HG02943 (cell line): ENCODE measurements around the gene PARVA.

Source experiments
- ATAC-seq: cut with Tn5 transposase; IDR thresholded peaks from one replicate; pipeline ENCODE4 v1.9.1; 2021; ENCODE audit warnings: mild to moderate bottlenecking, low read depth, moderate library complexity; ENCODE audit not compliant: unreplicated experiment

Gene PARVA

DNA sequence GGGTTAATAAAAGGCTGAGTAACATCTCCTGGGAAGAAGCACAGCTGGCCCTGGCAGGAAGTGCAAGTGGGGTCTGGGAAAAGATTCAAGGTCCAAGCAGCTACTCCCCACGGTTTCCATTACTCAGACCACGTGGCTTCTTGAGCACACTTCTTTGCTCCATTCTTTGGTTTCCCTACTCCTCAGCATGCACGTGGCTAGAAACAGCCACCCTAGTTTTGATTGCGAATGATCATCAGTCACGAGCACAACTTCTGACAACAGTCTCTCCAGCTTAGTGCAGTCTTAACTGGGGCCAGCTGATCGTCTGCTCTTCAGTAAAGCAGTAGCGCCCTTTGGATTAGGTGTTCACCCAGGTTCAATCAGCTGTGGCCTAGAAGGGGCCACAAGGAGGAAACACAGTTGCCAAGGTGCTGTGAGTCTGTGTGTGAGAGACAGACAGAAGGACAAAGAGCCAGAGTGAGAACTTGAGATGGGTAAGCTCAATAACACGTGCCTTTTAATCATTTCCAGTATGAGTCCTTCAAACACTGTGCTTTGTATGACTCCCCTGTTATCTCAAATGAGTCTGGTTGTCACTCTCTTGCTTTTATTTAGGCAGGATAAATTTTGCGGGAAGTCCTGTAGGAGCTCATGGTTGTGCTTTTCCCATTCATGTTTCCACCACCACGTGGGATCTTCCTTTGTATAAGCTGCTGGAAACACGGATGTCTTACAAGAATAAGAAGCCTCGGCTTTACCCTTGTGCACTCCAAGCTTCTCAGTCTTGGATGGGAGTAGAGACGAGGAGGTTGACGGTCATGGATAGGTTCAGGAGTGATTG, 901 bp upstream of the PARVA start:
- no peak for ATAC-seq

DNA sequence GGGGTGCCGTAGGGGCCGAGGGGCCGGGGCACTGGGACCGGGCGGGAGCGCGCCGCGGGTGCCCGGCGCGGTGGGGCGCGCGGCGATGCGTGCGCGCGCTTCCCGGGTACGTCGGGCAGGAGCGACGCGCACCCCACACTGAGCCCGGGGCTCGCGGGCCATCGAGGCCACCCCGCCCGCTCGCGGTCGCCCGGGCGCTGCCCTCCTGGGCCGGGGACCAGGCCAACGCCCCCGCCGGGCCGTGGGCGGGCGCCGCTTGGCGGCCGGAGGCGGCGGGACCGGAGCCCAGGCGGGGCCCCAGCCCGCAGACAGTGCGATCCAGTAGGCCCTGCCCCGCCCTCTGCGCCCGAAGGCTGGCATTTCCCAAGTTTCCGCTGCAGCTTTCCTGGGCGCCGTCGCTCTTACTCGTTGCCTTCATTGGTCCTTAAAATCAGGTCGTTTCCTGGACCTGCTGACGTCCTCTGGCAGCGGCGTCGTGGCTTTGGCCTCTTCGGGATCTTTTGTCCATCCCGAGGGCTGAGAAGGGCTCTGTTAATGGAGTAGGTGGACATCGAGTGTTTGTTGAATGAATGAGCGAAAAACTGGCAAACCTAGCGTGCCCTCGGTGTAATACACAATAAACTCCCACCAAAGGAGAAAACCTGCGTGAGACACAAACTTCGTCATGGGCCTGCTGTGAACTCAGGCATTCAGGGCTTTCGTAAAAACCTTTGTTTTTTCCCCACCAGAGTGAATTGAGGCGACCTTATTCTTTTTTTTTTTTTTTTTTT, 638 bp downstream of the PARVA start:
- ATAC-seq: no peak

DNA sequence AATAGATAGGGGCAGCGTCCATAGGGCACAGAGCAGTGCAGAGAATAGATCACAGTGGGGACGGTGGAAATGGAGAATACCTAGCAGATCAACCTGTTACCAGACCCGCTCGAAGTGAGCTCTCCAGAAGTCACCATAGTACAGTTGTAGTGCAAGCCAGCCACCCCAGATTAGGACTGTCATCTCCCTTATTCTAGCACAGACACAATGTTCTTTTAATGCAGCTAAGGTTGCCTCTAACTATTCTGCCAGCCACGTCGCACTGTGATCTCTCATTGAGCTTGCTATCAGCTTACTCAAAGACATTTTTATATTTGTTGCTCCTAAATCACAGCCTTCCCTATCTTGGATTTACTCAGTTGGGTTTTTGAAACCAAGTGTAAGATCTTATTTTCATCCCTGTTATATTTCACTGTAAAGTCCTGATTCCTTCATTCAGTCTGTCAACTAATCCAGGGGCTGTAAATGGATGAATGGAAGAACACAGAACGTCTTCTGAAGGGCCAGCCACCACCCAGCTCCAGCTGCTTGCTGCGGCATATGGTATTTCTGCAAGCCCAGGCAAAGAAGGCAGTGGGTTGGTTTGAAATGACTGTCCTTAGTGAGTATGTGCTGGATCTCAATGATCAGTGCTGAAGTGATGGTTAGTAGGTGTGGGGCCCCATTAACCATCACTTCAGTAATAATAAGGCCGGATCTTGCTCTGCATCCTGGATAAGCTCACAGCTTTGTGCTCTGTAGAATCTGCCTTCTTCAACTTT, 3.4 kb downstream of the PARVA start:
- ATAC-seq: no peak

DNA sequence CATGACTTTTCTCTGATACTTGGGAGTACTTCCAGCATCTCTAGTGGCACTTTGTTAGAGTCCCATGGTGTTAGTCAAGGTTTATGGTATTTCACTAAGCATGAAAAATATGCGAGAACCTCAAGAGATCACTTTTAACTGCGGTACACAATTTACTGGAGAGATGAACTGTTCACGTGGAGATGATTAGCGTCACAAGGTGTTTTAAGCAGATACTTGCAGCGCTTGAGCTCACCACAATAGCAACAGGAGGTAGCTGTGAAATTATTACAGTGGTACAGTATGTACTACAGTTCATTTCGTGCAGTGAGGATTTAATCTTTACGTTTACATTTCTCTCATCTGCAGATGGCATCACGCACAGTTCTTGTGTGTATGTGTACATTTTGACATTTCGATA, 4.5 kb downstream of the PARVA start:
- ATAC-seq: no peak

DNA sequence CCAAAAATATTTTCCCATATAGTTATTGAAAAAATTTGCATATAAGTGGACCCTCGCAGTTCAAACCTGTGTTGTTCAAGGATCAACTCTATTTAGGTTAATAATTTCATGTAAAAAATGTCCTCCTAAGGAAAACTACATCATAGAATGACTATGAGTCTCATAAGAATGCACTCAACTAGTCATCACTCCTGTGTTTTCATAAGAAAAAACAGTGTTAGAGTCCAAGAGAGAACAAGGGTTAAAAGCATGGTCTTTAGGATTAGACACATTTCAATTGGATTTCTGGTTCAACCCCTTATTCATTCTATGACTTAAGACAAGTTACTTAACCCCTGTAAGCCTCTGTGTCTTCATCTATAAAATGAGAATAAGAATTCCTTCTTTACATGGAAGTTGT, 5.1 kb downstream of the PARVA start:
- no peak for ATAC-seq

DNA sequence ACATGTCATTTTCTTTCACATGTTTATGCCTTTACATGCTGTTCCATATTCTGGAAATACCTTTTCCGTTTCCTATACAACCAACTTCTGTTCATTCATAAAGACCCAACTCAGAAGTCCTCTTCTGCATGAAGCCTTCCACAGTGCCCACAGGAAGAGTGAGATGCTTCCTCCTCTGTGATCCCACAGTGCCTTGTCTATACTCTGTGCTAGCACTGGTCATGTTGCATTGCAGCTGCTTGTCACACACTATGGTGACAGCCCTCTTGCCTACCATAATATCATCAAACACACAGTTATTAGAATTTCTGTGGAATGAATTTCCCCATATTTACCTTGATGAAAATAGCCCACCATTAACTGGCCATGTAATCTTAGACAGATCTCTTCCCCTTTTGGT, 8.9 kb downstream of the PARVA start:
- ATAC-seq: no peak

DNA sequence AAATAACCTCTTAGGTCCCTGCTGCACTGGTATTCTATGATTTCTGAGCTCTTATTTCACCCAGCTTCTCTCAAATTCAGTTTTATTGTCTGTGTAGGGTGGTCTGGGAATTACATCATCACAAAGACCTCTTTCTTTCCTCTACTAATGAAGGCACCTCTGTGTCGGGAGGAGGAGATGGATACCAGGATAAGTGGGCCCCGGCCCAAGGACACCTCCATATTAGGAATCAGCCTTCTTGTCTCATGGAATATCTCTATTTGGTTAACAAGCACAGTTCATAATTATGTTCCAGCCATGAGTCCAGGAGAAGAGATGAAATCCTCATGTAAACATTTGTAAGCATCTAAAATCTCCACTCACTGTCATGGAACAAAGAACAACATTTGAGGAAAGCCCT, 9.4 kb downstream of the PARVA start:
- no peak for ATAC-seq

DNA sequence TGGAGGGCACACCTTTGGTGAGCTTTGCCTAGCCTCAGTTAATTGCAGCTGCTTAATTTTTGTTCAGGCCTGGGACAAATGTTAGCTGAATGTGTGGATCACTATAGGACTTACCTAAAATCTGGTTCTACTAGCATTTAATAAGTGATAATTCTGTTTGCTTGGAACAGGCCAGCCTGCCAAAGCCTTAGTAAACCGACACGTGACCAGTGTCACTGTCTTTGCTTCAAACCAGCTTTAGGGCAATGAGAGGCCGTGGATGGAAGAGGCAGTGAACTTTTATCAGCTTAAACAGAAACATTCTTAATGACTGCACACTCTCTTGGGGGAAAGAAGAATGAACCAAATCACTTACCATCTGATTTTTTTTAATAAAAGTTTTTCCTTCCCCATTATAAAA, 10.8 kb downstream of the PARVA start:
- ATAC-seq: no peak

DNA sequence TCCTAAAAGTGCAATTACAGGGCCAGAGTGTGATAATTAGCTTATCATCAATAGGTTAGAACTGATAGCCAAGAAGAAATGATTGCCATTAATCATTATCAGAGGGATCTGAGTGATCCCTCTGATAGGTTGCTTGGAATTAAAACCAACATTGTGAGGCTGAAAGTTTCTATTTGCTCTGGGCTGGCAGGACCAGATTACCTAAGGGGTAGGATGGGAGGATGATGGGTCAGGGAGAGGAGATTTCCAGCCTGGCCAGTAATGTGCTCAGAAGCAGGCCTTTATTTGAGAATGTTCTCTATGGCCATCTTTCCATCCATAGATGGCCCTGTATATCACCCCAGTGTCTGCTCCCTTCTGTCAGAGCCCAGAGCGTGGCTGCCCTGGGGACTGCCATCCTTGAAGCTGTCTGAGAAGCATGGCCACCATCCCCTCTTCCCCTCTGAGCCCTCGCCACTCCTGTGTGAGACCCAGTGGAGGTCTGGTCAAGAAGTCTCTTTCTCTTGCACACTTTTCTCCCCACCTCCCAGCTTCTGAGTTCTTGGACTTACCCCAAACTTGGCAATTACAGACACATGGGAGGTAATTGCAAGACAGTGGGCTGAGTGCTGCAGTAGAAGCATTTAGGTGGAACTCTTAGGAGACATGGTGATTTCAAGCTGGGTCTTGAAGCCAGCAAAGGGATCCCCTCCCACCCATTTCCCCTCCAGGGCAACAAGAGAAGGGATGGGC, 11.7 kb downstream of the PARVA start:
- no peak for ATAC-seq

DNA sequence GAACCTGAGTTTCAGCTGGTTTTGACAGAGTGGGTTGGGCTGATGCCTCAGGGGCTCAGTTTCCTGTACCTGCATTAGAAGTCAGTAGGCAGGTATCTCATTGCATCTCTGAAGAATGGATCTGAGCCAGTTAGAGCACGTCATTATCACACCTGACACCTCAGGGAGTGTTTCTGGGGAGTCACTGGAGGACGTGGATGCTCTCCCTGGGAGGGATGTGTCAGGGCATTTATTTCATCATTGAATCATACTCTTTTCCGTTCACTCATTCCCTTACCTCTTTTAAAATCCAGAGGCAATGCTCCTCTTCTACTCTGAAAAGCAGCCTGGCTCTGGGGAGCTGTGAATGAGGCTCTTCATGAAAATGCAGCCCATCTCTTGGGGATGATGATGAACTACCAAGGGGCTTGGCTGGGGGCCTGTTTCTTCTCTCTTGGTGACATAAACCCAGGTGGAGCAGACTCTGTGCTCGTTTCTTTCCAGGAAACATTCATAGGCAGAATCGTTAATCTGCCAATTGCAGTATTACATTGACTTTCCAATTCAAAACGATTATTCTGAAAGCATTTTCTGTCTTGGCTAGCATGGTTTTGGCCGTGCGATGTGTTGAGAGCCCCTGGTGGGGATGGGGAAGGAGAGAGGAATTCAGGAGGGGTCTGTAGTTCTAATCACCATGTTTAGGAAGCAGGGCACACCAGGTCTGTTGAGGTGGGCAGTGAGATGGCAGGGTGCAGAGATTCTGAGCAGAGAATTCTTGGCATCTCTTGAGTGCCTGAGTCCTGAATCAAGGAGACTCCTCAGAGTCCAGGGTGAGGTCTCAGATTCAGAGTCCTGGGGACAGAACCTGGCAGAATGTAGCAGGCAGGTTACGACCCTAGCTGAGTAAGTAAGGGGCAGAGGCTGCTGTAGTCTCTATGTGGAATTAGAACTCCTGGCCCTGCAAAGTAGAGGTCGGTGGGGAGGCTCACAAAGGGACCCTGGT, 12.6 kb downstream of the PARVA start:
- ATAC-seq: no peak

DNA sequence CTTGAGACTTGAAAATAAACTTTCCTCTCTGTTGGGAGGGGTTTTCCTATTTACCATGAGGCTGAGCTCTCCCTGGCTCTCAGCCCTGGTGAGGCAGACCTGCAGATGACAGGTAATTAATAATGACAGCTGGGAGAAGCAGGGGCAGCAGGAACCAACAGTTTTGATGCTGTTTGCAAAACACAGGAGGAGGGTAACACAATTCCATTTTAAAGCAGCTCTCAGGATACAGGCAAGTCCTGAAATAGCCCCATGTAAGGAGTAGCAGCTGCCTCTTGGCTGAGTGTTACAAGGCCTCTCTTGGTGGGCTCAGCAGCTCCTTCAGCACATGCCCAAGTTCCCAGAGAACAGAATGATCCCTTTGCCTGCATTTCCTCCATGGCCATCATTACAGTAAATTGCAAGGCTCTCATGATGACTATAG, 13.3 kb downstream of the PARVA start:
- no peak for ATAC-seq

DNA sequence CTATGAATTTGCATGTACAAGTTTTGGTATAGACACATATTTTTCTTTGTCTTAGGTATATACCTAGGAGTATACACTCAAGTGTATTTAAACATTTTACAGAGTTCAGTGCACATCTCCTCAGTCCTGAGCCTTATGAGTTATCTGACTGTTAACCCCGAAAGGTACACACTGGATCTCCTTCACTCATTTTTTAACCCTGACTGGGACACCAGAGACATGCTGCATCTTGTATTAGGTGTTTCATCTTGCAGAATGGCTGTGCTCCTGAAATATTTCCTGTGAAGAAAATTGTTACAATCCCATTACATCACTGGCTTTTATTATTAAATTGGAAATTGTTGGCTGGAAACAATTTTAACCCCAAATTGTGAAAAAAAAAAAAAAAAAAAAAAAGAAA, 15.3 kb downstream of the PARVA start:
- no peak for ATAC-seq

DNA sequence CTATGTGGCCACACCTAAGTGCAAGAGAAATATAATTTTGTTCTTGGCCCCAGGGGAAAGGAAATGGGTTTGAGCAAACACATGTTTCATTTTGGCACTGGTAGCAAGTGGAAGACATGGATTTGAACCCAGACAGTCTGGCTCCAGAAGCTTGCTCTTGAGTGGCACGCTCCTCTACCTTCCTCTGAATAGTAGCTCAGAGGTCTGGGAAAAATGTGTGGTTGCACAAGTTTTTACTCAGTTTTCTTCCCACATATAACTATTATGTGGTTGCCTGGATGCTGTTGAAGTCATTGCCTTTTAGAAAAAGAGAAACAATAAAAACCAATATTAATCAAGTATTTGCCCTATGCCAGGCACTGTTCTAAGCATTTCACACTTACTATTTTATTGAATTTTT, 16.3 kb downstream of the PARVA start:
- ATAC-seq: no peak

DNA sequence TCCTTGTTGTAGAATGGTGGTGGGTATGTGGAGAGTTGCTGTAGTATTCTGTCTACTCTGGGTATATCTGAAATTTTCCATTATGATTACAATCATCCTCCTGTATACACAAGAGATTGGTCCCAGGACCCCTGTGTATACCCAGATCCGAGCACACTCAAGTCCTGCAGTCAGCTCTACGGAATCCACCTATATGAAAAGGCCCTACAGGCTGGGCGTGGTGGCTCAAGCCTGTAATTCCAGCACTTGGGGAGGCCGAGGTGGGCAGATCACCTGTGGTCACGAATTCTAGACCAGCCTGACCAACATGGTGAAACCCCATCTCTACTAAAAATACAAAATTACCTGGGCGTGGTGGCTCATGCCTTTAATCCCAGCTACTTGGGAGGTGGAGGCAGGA, 17.2 kb downstream of the PARVA start:
- no peak for ATAC-seq

DNA sequence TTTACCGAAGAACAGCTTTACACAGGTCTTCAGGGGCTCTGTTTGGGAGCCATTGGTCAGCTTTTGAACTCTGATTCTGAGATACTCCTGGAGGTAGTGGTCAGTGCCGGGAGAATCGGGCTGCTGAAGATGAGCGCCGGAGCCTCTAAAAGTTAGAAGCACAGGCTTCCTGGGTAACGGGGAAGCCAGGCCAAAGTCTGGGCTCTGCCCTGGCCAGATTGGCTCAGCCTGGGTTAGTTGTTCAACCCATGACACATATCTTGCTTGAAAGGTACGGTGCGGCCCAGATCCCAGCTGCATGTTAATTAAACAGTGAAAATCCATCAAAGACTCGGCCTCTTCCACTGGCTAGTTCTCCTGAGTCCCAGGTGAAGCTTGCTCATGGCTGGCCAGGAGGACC, 18.0 kb downstream of the PARVA start:
- no peak for ATAC-seq

DNA sequence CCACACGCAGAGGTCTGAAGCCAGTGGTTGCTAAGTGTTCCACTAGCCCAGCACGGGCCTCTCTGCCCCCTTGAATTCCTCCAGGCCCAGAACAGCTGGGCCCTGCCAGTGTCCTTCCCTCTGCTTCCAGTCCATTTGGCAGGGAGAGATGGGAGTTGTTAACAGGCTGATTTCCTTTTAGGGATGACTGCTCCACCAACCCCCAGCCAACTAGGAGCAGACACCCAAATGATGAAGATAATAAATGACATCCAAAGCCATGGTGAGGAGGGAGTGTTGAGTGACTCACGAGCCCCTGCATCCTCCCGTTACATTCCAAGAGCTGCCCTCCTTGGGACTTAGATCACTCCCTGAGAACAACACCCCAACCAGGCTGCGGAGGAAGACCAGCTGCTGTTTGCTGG, 20.6 kb downstream of the PARVA start:
- no peak for ATAC-seq

DNA sequence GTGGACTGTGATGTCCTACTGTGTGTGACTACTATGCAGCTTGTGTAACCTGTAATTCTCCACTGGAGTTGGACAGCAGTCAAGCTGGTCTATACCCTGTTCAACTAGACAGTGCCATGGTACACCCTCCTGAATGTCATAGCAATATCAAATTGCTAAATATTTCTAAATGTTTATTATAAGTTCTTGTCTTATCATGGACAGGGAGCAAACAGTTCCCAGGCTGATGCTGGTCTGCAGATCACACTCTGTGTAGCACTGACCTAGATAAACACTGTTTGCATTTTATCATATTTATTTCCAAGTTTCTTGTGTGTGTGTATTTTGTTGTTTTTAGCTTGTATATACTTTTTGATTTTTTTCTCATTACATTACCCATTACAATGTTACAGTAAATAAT, 22.0 kb downstream of the PARVA start:
- ATAC-seq: no peak

DNA sequence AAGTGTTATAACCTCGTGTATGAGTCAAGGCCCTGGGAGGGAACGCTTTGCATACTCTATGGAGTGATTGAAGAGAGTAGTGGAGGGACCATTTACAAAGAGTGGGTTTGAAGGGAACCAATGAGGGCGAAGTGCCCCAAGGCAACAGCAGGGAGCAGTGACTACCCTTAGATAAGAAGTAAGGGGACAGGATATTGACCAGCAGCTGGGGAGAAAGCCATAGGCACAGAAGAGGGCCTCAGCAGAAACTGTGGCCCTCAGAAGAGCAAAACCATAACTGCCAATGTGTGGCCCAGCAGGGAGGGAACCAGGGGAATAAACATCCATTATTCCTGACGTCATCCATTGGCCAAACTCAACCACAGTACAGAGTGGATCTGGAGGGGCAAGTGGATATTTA, 24.7 kb downstream of the PARVA start:
- ATAC-seq: no peak

DNA sequence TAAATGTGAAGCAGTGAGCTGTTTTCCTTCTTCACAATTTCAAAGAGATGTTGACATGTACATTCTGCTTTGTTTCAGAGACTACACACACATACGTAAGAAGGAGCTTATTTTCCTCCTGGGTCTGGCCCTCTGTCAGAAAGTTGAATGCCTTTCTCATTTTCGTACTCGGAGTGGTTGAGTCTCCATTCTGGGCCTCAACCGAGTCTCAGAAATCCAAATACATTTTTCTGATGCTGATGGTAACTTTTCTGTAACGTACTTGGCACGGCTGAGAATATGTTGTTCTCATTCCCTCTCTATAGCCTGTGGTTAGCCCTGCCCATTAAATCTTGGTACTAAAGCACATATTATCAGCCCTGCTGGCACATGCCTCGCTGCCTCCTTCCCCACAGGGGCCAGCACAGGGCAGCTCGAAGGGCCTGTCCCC, 25.3 kb downstream of the PARVA start:
- no peak for ATAC-seq
